Immature natural killer cell (primary cell): ENCODE measurements around the gene LDHD. TPM values are rescaled to one million over a fixed set of nuclear protein-coding genes. Genes with fewer than 3 reads are reported as not detected.

Source experiments
- DNase-seq, 3 donors: peaks; one replicate each; pipeline ENCODE4 v3.0.0; 2022; ENCODE audit warnings: mixed read lengths in 1 of 3
- H3K27ac Mint-ChIP-seq, 6 donors: one replicate each; pipeline ENCODE4 v1.8.0; 2020; ENCODE audit warnings: mixed read lengths in 6 of 6, mild to moderate bottlenecking in 5 of 6, inconsistent platforms in 4 of 6, moderate library complexity in 3 of 6
- H3K27me3 Mint-ChIP-seq, 3 donors: one replicate each; pipeline ENCODE4 v1.8.0; 2020 to 2021; ENCODE audit warnings: low read depth in 3 of 3, mild to moderate bottlenecking in 3 of 3, mixed read lengths in 3 of 3, moderate library complexity in 3 of 3, inconsistent platforms in 1 of 3
- H3K36me3 Mint-ChIP-seq, 3 donors: one replicate each; pipeline ENCODE4 v1.8.0; 2020; ENCODE audit warnings: mixed read lengths in 3 of 3, inconsistent platforms in 2 of 3, mild to moderate bottlenecking in 2 of 3
- H3K4me1 Mint-ChIP-seq, 2 donors: one replicate each; pipeline ENCODE4 v1.8.0; 2020; ENCODE audit warnings: inconsistent platforms in 2 of 2, mild to moderate bottlenecking in 2 of 2, mixed read lengths in 2 of 2, moderate library complexity in 1 of 2
- H3K4me3 Mint-ChIP-seq, 5 donors: one replicate each; pipeline ENCODE4 v1.8.0; 2020; ENCODE audit warnings: mild to moderate bottlenecking in 5 of 5, mixed read lengths in 5 of 5, inconsistent platforms in 3 of 5, moderate library complexity in 3 of 5
- H3K9me3 Mint-ChIP-seq, 6 donors: one replicate each; pipeline ENCODE4 v1.8.0; 2020; ENCODE audit warnings: mild to moderate bottlenecking in 6 of 6, mixed read lengths in 6 of 6, inconsistent platforms in 4 of 6, moderate library complexity in 3 of 6
- polyA plus RNA-seq, 3 donors: library from polyadenylated mRNA; unstranded; fragments of 300-500 nt; fragmentation: Illumina TruSeq; gene quantifications; one replicate each; pipeline ENCODE4 v1.2.3, GENCODE V29; 2021

The LDHD gene
- polyA plus RNA-seq: under 1 TPM in 2 of 3 donors, not detected in 1; 0.10 to 0.16 TPM

DNA sequence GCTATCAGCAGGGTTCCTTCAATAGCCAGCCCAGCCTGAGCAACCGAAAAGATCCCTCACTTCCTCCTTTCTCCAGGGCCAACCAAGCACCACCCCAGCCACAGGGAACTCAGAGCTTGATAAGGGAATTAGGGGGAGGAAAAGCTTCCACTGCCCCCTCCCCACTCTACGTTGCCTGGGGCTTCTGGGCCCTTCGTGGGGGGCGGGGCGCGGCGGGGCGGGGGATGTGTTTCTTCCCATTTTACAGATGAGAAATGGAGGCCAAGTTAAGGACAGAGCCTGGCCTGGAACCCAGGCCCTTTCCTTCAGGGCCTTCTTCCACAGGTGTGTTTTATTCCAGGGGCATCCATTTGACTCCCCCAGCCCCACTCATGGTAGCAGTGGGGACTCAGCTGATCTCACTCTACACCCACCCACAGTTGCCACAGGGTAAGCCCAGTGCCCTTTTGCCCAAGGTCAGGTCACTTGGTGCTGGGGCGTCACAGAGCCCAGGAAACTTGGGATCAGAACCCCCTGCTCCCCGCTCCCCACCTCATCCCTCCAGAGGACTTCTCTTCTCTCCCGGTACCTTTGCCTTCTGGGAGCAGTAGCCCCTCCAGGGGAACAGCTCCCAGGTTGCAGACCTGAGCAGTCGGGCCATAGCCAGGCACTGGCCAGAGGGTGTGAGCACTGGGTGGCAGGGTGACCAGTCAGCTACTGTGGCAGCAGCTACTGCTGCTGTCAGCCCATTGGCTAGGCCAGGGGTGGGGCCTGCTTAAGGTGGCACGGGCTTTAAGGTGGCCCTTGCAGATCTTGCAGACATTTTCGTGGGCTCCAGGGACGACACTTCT lies at the start of gene LDHD:
Gene LDHD, minus strand, starts transcription at position 700 of the 830 bp plus-strand sequence. Its CDS starts 60 bp downstream, at position 640.
- Mint-ChIP-seq H3K27ac (no peak within 1 kb of the TSS), H3K4me3 (peak within 1 kb of the TSS in 2 of 5 donors; percentile 21 to 40), H3K36me3 (no peaks in the 10 kb centered on the region), H3K4me1 (peaks cover under 1 to 3% of the 10 kb centered on the region in 2 donors), H3K27me3 (peaks cover 1 to 8% (median 5%) of the 10 kb centered on the region in 3 donors), H3K9me3 (peaks cover 0 to 3% (median 0%) of the 10 kb centered on the region in 6 donors)
- DNase-seq: no peak

DNA sequence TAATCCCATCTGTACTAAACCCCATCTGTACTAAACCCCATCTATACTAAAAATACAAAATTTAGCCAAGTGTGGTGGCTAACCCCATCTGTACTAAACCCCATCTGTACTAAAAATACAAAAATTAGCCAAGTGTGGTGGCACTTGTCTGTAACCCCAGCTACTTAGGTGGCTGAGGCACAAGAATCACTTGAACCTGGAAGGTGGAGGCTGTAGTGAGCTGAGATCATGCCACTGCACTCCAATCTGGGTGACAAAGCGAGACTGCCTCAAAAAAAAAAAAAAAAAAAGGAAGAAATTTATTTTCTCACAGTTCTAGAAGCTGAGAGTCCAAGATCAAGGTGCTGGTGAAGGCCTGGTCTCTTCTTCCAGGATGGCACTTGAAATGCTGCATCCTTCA lies 43.8 kb upstream of the LDHD start:
- H3K27ac Mint-ChIP-seq: no peak overlapping the region

DNA sequence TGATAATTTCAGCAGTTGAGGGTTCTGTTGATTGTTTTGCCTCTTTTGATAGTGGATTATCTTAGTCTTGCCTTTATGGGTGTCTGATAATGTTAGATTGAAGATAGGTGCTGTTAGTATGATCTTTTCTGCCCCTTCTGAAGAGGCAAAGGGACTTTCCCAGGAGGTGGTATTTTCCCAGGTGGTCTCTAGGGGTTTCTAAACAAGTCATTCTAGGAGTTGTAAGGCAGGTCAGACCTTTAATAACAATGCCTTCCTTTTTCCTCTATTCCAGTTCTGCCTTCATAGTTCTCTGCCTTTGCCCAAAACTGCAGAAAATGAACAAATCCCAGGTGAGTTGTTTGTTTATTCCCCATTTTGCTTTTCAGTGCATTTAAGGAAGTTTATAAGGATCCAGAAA lies 36.1 kb upstream of the LDHD start:
- Mint-ChIP-seq H3K27ac (no peak overlapping the region), H3K4me1 (peaks cover 14 to 25% of the 10 kb centered on the region in 2 donors), H3K36me3 (peaks cover 17 to 42% (median 31%) of the 10 kb centered on the region in 3 donors), H3K4me3 (no peak overlapping the region), H3K27me3 (peaks cover 4 to 10% (median 7%) of the 10 kb centered on the region in 3 donors), H3K9me3 (peaks cover 2 to 16% (median 11%) of the 10 kb centered on the region in 6 donors)
- DNase-seq: no peak

More for the DNA sequence above, 43.8 kb upstream of the LDHD start:
- Mint-ChIP-seq H3K4me3 (no peak overlapping the region), H3K4me1 (no peaks in the 10 kb centered on the region), H3K9me3 (peaks cover 0 to 6% (median under 1%) of the 10 kb centered on the region in 6 donors), H3K27me3 (peaks cover 0 to 4% (median 2%) of the 10 kb centered on the region in 3 donors), H3K36me3 (peaks cover 21 to 45% (median 43%) of the 10 kb centered on the region in 3 donors)
- DNase-seq: no peak

GRCh38 chr16:75151798-75152197 lies 35.2 kb upstream of the LDHD start:
- H3K27ac Mint-ChIP-seq: no peak overlapping the region
- no peak overlapping the region for H3K4me3 Mint-ChIP-seq
- peaks cover 2 to 16% (median 11%) of the 10 kb centered on the region in 6 donors for H3K9me3 Mint-ChIP-seq
- DNase-seq: no peak
- H3K27me3 Mint-ChIP-seq: peaks cover 4 to 10% (median 7%) of the 10 kb centered on the region in 3 donors
- peaks cover 14 to 28% of the 10 kb centered on the region in 2 donors for H3K4me1 Mint-ChIP-seq
- H3K36me3 Mint-ChIP-seq: peaks cover 17 to 39% (median 31%) of the 10 kb centered on the region in 3 donors

GRCh38 chr16:75148311-75149195 lies 32.0 kb upstream of the LDHD start, which contains the start of gene ZFP1:
TSS of gene ZFP1 (plus strand) at chr16:75148524. CDS start at chr16:75152952, 4,428 bp downstream.
- peaks cover 14 to 28% of the 10 kb centered on the region in 2 donors for H3K4me1 Mint-ChIP-seq
- peaks cover 17 to 28% (median 23%) of the 10 kb centered on the region in 3 donors for H3K36me3 Mint-ChIP-seq
- peak; percentile 93 to 94 (median 93) for DNase-seq
- peaks cover 4 to 7% (median 6%) of the 10 kb centered on the region in 3 donors for H3K27me3 Mint-ChIP-seq
- peak within 1 kb of the TSS; percentile 78 to 91 (median 85) for H3K27ac Mint-ChIP-seq
- peaks cover 2 to 16% (median 10%) of the 10 kb centered on the region in 6 donors for H3K9me3 Mint-ChIP-seq
- H3K4me3 Mint-ChIP-seq: peak within 1 kb of the TSS; percentile 87 to 92 (median 90)

DNA sequence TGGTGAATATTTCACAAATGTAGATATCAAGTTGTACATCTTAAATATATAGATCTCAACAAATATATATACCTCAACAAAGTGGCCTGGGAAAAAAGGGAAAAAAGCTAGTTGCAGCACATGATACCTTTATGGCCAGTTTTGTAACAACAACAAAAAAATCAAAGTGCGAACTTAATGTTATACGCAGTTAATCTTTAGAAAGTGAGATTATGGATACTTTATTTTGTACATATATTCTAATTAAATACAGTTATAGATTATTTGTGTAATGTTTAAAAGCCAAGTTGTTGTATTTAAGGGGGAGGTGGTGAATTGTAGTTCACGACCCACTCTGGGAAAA lies 31.4 kb upstream of the LDHD start:
- Mint-ChIP-seq H3K27me3 (peaks cover 4 to 7% (median 6%) of the 10 kb centered on the region in 3 donors), H3K9me3 (peaks cover 2 to 16% (median 10%) of the 10 kb centered on the region in 6 donors), H3K4me1 (peaks cover 14 to 28% of the 10 kb centered on the region in 2 donors), H3K4me3 (peak overlapping the region; percentile 51 to 91 (median 88)), H3K27ac (peak overlapping the region in 5 of 6 donors; percentile 39 to 86 (median 83)), H3K36me3 (peaks cover 17 to 24% (median 17%) of the 10 kb centered on the region in 3 donors)
- no peak for DNase-seq

DNA sequence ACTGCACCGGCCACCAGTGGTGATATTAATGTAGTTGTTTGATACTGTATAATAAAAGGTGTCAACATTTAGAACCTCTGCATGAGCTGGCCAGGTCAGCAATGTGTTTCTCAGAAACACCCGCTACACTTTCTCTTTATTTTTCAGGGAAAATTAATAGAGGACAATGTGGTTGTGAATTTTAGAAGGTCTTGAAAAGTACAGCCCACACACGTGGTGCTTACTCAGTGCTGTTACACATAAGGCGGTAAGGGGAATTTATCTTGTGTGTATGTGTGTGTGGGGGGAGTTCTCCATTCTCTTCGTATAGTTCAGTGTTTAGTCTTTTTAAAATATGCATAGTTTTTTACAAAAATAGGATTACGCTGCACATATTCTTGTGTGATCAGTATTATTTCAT lies 27.4 kb upstream of the LDHD start:
- no peak overlapping the region for H3K27ac Mint-ChIP-seq
- H3K27me3 Mint-ChIP-seq: peaks cover 2 to 9% (median 4%) of the 10 kb centered on the region in 3 donors
- DNase-seq: no peak
- no peaks in the 10 kb centered on the region for H3K36me3 Mint-ChIP-seq
- H3K4me3 Mint-ChIP-seq: no peak overlapping the region
- peaks cover 1 to 12% of the 10 kb centered on the region in 2 donors for H3K4me1 Mint-ChIP-seq
- no peaks in the 10 kb centered on the region for H3K9me3 Mint-ChIP-seq

- Mint-ChIP-seq H3K4me1 (peaks cover 10% of the 10 kb centered on the region in 2 donors), H3K27ac (no peak overlapping the region), H3K9me3 (no peaks in the 10 kb centered on the region), H3K27me3 (peaks cover 0 to 12% (median 0%) of the 10 kb centered on the region in 3 donors), H3K4me3 (no peak overlapping the region), H3K36me3 (no peaks in the 10 kb centered on the region)
- no peak for DNase-seq
Observed at GRCh38 chr16:75139498-75139897, 22.9 kb upstream of the LDHD start.

- Mint-ChIP-seq H3K4me1 (peaks cover 10% of the 10 kb centered on the region in 2 donors), H3K27ac (peak overlapping the region in 3 of 6 donors; percentile 8 to 41 (median 17)), H3K9me3 (no peaks in the 10 kb centered on the region), H3K27me3 (peaks cover 0 to 12% (median 0%) of the 10 kb centered on the region in 3 donors), H3K4me3 (peak overlapping the region; percentile 13 to 81 (median 28)), H3K36me3 (no peaks in the 10 kb centered on the region)
- DNase-seq: peak; percentile 23 to 41 (median 32)
Observed at GRCh38 chr16:75138636-75139035, 22.1 kb upstream of the LDHD start.

DNA sequence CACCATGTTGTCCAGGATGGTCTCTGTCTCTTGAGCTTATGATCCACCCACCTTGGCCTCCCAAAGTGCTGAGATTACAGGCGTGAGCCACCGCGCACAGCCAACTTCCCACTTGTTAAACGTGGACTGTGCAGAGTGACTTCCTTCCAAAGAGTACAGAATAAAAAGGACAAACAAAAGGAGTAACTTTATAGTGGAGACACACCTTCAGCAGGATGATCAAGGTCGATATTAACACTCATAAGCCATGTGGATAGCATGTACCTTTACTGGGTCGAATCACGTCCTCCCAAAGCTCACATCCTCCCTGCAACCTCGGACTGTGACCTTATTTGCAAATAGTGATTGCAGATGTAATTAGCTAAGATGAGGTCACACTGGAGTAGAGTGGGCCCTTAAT lies 21.7 kb upstream of the LDHD start:
- peak overlapping the region in 1 of 6 donors; percentile 41 for H3K27ac Mint-ChIP-seq
- peaks cover 0 to 12% (median 0%) of the 10 kb centered on the region in 3 donors for H3K27me3 Mint-ChIP-seq
- peaks cover 10% of the 10 kb centered on the region in 2 donors for H3K4me1 Mint-ChIP-seq
- H3K9me3 Mint-ChIP-seq: no peaks in the 10 kb centered on the region
- peak overlapping the region in 4 of 5 donors; percentile 13 to 81 (median 32) for H3K4me3 Mint-ChIP-seq
- no peaks in the 10 kb centered on the region for H3K36me3 Mint-ChIP-seq
- DNase-seq: no peak

GRCh38 chr16:75131081-75131480 lies 14.5 kb upstream of the LDHD start:
- Mint-ChIP-seq H3K9me3 (peaks cover 0 to 6% (median 2%) of the 10 kb centered on the region in 6 donors), H3K36me3 (peaks cover 0 to 7% (median 0%) of the 10 kb centered on the region in 3 donors), H3K4me1 (peaks cover 9 to 12% of the 10 kb centered on the region in 2 donors), H3K27ac (no peak overlapping the region), H3K27me3 (peaks cover 2 to 9% (median 3%) of the 10 kb centered on the region in 3 donors), H3K4me3 (no peak overlapping the region)
- DNase-seq: no peak

- Mint-ChIP-seq H3K9me3 (peaks cover 0 to 6% (median 2%) of the 10 kb centered on the region in 6 donors), H3K27ac (no peak overlapping the region), H3K27me3 (peaks cover 2 to 9% (median 3%) of the 10 kb centered on the region in 3 donors), H3K36me3 (peaks cover 0 to 7% (median 0%) of the 10 kb centered on the region in 3 donors), H3K4me1 (peaks cover 9 to 12% of the 10 kb centered on the region in 2 donors), H3K4me3 (no peak overlapping the region)
- DNase-seq: no peak
Observed at GRCh38 chr16:75130150-75130771, 13.7 kb upstream of the LDHD start.
